Neural progenitor cell (in vitro differentiated cells): Measurements from ENCODE around the gene CHFR.

ENCODE experiments used
- EZH2 ChIP-seq: fragments of 200-600 bp; sonication (generic); IDR thresholded peaks from 2 replicates; pipeline ENCODE4 v1.6.1; 2017; ENCODE audit warnings: antibody characterized with exemption, mild to moderate bottlenecking, moderate library complexity
- TF ChIP-seq, protein P1 (sequence below): fragments of 200-600 bp; sonication (generic); IDR thresholded peaks from 2 replicates; pipeline ENCODE4 v1.5.1; 2017; ENCODE audit warnings: antibody characterized with exemption, mild to moderate bottlenecking

DNA sequence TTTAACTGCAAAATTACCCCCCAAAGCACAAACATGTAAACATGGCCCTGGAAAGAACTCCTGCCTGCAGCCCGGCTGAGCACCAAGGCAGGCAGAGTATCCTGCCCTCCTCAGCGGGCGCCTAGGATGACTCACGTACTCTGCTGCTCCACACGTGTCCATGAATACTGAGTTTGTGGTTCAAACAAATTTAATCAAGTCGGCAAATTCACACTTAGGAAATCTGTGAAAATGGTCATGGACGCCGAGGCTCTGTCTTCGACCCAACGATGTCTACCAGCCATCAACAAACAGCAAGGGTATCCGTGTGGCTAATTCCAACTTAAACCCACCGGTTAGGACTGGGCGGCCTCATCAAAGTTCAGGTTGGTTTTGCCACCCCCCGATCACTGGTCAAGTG, 84.3 kb downstream of the CHFR start:
- TF ChIP-seq, protein P1, sequence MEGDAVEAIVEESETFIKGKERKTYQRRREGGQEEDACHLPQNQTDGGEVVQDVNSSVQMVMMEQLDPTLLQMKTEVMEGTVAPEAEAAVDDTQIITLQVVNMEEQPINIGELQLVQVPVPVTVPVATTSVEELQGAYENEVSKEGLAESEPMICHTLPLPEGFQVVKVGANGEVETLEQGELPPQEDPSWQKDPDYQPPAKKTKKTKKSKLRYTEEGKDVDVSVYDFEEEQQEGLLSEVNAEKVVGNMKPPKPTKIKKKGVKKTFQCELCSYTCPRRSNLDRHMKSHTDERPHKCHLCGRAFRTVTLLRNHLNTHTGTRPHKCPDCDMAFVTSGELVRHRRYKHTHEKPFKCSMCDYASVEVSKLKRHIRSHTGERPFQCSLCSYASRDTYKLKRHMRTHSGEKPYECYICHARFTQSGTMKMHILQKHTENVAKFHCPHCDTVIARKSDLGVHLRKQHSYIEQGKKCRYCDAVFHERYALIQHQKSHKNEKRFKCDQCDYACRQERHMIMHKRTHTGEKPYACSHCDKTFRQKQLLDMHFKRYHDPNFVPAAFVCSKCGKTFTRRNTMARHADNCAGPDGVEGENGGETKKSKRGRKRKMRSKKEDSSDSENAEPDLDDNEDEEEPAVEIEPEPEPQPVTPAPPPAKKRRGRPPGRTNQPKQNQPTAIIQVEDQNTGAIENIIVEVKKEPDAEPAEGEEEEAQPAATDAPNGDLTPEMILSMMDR = no peak
- no peak for TF ChIP-seq EZH2
